HepG2 (cell line): Measurements from ENCODE around the gene KCNQ2. TPM values are rescaled to one million over a fixed set of nuclear protein-coding genes. Genes with fewer than 3 reads are reported as not detected.

Experiments used
- ATAC-seq: fragments of 200-7000 bp; cut with Tn5 transposase; 3 replicates; pipeline ENCODE4 v1.9.1; 2020; ENCODE audit warnings: mild to moderate bottlenecking, moderate library complexity
- BruUV-seq: library from RNA; stranded (reverse); fragments of 400-500 nt; replicated peaks from 2 replicates; lab custom pipeline; 2021; lab: Mats Ljungman, UMichigan
- CTCF ChIA-PET: fragments of 300-600 bp; formaldehyde crosslinking; extraction: SDS; loops from one replicate; lab custom pipeline; 2021; ENCODE audit warnings: low total read pairs, inconsistent platforms, low intra/inter-chr PET ratio; lab: Yijun Ruan, JAX
- POLR2A ChIA-PET: fragments of 350-600 bp; sonication (Branson Sonifier 250); formaldehyde crosslinking; loops from one replicate; lab custom pipeline; 2020; ENCODE audit warnings: antibody characterized with exemption, inconsistent platforms; lab: Yijun Ruan, JAX
- DNase-seq: peaks from one replicate; pipeline ENCODE4 v3.0.0-alpha.2; 2015; ENCODE audit warnings: low spot score
- FAIRE-seq: peaks from 3 replicates; lab custom pipeline; 2011; peaks lifted over from hg19 to GRCh38; lab: Jason Lieb, UNC
- H2AFZ ChIP-seq: one replicate; pipeline ENCODE4 v1.6.1; 2011; ENCODE audit warnings: low read length, inconsistent platforms
- H3K27ac ChIP-seq: fragments of 300-600 bp; 3 replicates; pipeline ENCODE4 v1.8.0; 2011; ENCODE audit warnings: mixed run types, mild to moderate bottlenecking, mixed read lengths, low read length, inconsistent platforms; ENCODE audit not compliant: insufficient read depth; ENCODE audit errors: extremely low read length
- H3K27me3 ChIP-seq, 2 experiments: fragments of 200-600 bp in 1 of 2; 2 replicates in 1 of 2; 3 replicates in 1 of 2; pipeline versions ENCODE4 v1.6.0 to v1.8.0; 2011; ENCODE audit warnings: low read length in 2 of 2, mild to moderate bottlenecking in 2 of 2, moderate library complexity in 2 of 2, inconsistent platforms in 1 of 2; ENCODE audit not compliant: insufficient read depth in 2 of 2, control insufficient read depth in 1 of 2
- H3K36me3 ChIP-seq, 2 experiments: fragments of 200-600 bp in 1 of 2; replicated peaks in 1 of 2; 2 replicates in 1 of 2; 3 replicates in 1 of 2; pipeline versions ENCODE4 v1.5.1 to v1.8.0; 2011; ENCODE audit warnings: low read length in 2 of 2, inconsistent platforms in 1 of 2; ENCODE audit not compliant: insufficient read depth in 2 of 2, control insufficient read depth in 1 of 2
- H3K4me1 ChIP-seq: 2 replicates; pipeline ENCODE4 v1.5.1; 2012; ENCODE audit warnings: low read length, inconsistent platforms; ENCODE audit not compliant: insufficient read depth
- H3K4me2 ChIP-seq: 2 replicates; pipeline ENCODE4 v1.6.0; 2011; ENCODE audit warnings: low read depth, low read length, inconsistent platforms
- H3K4me3 ChIP-seq, 3 experiments: fragments of 200-600 bp in 1 of 3; sonication (generic), shearing (Covaris generic) in 1 of 3; replicated peaks in 1 of 3; 2 replicates each; pipeline ENCODE4 v1.5.1; 2011 to 2016; ENCODE audit warnings: low read length in 3 of 3, inconsistent platforms in 2 of 3, low read depth in 2 of 3, mild to moderate bottlenecking in 2 of 3, control low read depth in 1 of 3, mixed read lengths in 1 of 3; ENCODE audit not compliant: insufficient read depth in 1 of 3
- H3K79me2 ChIP-seq: one replicate; pipeline ENCODE4 v1.6.1; 2011; ENCODE audit warnings: low read length, inconsistent platforms; ENCODE audit not compliant: insufficient read depth
- H3K9ac ChIP-seq: 2 replicates; pipeline ENCODE4 v1.6.0; 2011; ENCODE audit warnings: mild to moderate bottlenecking, low read depth, low read length, inconsistent platforms; ENCODE audit not compliant: insufficient read depth
- H3K9me3 ChIP-seq: 2 replicates; pipeline ENCODE4 v1.5.1; 2012; ENCODE audit warnings: mild to moderate bottlenecking, low read length
- H4K20me1 ChIP-seq: 2 replicates; pipeline ENCODE4 v1.6.0; 2011; ENCODE audit warnings: inconsistent platforms, mild to moderate bottlenecking, low read length, moderate library complexity; ENCODE audit not compliant: insufficient read depth
- CBFB ChIP-seq: sonication (generic); formaldehyde crosslinking; IDR thresholded peaks from 2 replicates; pipeline ENCODE4 v1.4.0; 2020; ENCODE audit warnings: missing genetic modification reagents
- DNMT1 ChIP-seq: sonication (generic); formaldehyde crosslinking; IDR thresholded peaks from 2 replicates; pipeline ENCODE4 v1.5.1; 2020; ENCODE audit warnings: mild to moderate bottlenecking, missing genetic modification reagents
- EEA1 ChIP-seq: sonication (generic); formaldehyde crosslinking; IDR thresholded peaks from 2 replicates; pipeline ENCODE4 v1.5.1; 2020; ENCODE audit warnings: mild to moderate bottlenecking, missing genetic modification reagents, borderline replicate concordance
- EZH2 ChIP-seq: conservative IDR thresholded peaks from 2 replicates; pipeline ENCODE4 v1.6.1; 2012; ENCODE audit warnings: mild to moderate bottlenecking, low read depth, low read length, moderate library complexity
- KDM1A ChIP-seq: IDR thresholded peaks from 2 replicates; pipeline ENCODE4 v1.6.1; 2016; ENCODE audit warnings: missing compliant biosample characterization
- SRSF9 ChIP-seq: fragments of 200-400 bp; formaldehyde crosslinking; IDR thresholded peaks from 2 replicates; pipeline ENCODE4 v1.6.1; 2018; ENCODE audit warnings: borderline replicate concordance, mild to moderate bottlenecking, low read depth, low read length; ENCODE audit not compliant: insufficient read depth, poor library complexity, severe bottlenecking
- TAF1 ChIP-seq: sonication (generic); formaldehyde crosslinking; IDR thresholded peaks from 2 replicates; pipeline ENCODE4 v1.4.0; 2020; ENCODE audit warnings: missing genetic modification reagents
- ZBTB38 ChIP-seq: sonication (generic); formaldehyde crosslinking; IDR thresholded peaks from 2 replicates; pipeline ENCODE4 v1.5.1; 2020; ENCODE audit warnings: mild to moderate bottlenecking, missing genetic modification reagents
- ZKSCAN5 ChIP-seq: sonication (generic); formaldehyde crosslinking; IDR thresholded peaks from 2 replicates; pipeline ENCODE4 v1.5.1; 2020; ENCODE audit warnings: mild to moderate bottlenecking, missing genetic modification reagents
- WGBS: methylation state at CpG from one replicate; pipeline ENCODE4 v1.1.6; 2017; ENCODE audit warnings: low lambda C conversion rate; 5-methylcytosine and 5-hydroxymethylcytosine counted together
- in situ Hi-C: cut with HindIII; loops from 2 replicates; pipeline ENCODE4 v1.10.0; 2017; ENCODE audit warnings: low pct_unique_long_range_greater_than_20kb; ENCODE audit not compliant: extremely low pct_ligation_motif_present
- intact Hi-C: fragments of 100-400 bp; cut with micrococcal nuclease; formaldehyde crosslinking; loops from one replicate; pipeline ENCODE4 v1.10.0; 2022; ENCODE audit not compliant: unreplicated experiment
- polyA plus RNA-seq, 8 experiments: library from polyadenylated mRNA; depleted of rRNA in 3 of 8; stranded (reverse) in 7 of 8; unstranded in 1 of 8; fragments of >200 nt; fragmentation: Illumina TruSeq in 4 of 8; extraction: Trizol in 4 of 8; gene quantifications; 2 replicates each; pipeline versions ENCODE4 v1.2.1 to v1.2.3, GENCODE V29; 2011 to 2016; ENCODE audit warnings: low read depth in 4 of 8, missing spikeins in 1 of 8, mixed read lengths in 1 of 8; ENCODE audit not compliant: insufficient read depth in 1 of 8
- total RNA-seq, 5 experiments: library from RNA; depleted of rRNA; stranded (reverse); fragments of >200 nt; fragmentation: Illumina TruSeq; extraction: Trizol; gene quantifications; 2 replicates each; pipeline ENCODE4 v1.2.3, GENCODE V29; 2016; ENCODE audit warnings: low read depth in 1 of 5
- TF ChIP-seq, protein P1 (sequence below): sonication (generic); formaldehyde crosslinking; conservative IDR thresholded peaks from 2 replicates; pipeline ENCODE4 v1.8.0; 2022; ENCODE audit warnings: low read depth, missing genetic modification reagents
- TF ChIP-seq, protein P2 (sequence below), 2 experiments: sonication (generic) in 1 of 2; formaldehyde crosslinking in 1 of 2; IDR thresholded peaks; 2 replicates each; pipeline versions ENCODE4 v1.5.1 to v1.6.1; 2011 to 2020; ENCODE audit warnings: borderline replicate concordance in 1 of 2, low read depth in 1 of 2, low read length in 1 of 2, mild to moderate bottlenecking in 1 of 2, missing genetic modification reagents in 1 of 2, moderate library complexity in 1 of 2
- TF ChIP-seq, protein P3 (sequence below): sonication (generic); formaldehyde crosslinking; IDR thresholded peaks from 2 replicates; pipeline ENCODE4 v1.8.0; 2022; ENCODE audit warnings: mild to moderate bottlenecking, missing genetic modification reagents; ENCODE audit not compliant: insufficient replicate concordance

KCNQ2 gene
- total and polyA plus RNA-seq, 2 of the 13 experiments (the other 11 are each of a cell fraction or from before 2014, with no cell fraction given) = not detected

DNA sequence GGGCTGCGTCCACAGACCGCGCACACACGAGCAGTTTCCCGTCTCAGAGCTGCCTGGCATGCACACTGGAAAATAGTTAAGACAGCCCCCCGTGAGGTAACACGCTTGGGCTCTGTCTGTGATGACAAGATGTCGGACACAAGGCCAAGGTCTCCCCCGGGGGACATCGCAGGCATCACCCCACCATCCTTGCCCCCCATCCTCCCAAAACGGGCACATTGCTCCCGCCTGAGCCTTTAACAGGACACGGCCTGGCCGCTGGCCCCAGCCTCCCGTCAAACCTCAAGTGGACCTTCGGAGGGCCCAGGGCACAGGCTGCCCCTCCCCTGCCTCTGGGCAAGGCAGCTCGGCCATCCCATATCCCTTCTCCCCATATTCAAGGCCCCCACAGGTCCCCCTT is 5.6 kb downstream of the KCNQ2 start:
- no peak for DNase-seq
- no peak overlapping the region for H2AFZ ChIP-seq
- intact Hi-C loops = no loop called here
- no peak overlapping the region for H3K4me3 ChIP-seq
- peaks cover 23% of the 10 kb centered on the region; the same call in 1 of the 2 replicates for H4K20me1 ChIP-seq
- H3K9ac ChIP-seq = no peak overlapping the region
- TF ChIP-seq ZKSCAN5 (CRISPR knock-in tag) (no peak), EZH2 (peak; percentile 87; the same call in 1 of the 2 replicates)
- TF ChIP-seq, all 625 proteins: peak for 1
- H3K9me3 ChIP-seq = no peaks in the 10 kb centered on the region
- in situ Hi-C loops = no loop called here
- ATAC-seq (no peak), FAIRE-seq (no peak)
- H3K36me3 ChIP-seq = no peaks in the 10 kb centered on the region
- H3K27me3 ChIP-seq = peaks cover 59 to 95% of the 10 kb centered on the region in 2 experiments
- H3K27ac ChIP-seq = no peak overlapping the region
- ChIA-PET CTCF (no interaction called here), POLR2A (no interaction called here)
- BruUV-seq = no TSS peak
- WGBS = 21% methylated on average over 17 of the region's 17 CpGs
- no peaks in the 10 kb centered on the region for H3K79me2 ChIP-seq
- no peaks in the 10 kb centered on the region for H3K4me1 ChIP-seq
- no peak overlapping the region for H3K4me2 ChIP-seq

DNA sequence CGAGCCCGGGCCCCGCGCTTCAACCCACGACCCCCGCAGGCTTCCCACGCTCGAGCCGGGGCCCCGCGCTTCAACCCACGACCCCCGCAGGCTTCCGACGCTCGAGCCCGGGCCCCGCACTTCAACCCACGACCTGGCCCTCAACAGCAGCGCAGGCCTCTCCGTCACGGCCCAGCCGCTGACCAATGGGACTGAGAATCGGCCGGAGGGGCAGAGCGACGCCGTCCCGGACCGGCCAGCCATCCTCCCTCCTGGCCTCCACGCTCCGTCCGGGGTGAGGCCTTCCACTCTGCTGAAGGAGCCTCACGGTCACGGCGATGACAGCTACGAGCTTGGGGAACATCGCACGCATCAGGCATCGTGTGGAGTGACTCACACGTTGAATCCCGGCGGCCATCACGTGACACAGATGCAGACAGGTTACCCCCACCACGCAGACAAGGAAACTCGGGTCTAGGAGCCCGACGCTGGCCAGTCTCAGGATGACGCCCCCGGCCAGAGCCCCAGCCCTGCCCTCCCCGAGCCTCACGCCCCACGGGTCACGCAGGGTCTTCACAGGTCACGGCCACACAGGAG is 6.1 kb downstream of the KCNQ2 start:
- Histone ChIP-seq H3K27me3 (peaks cover 59 to 94% of the 10 kb centered on the region in 2 experiments), H2AFZ (no peak overlapping the region), H4K20me1 (peaks cover 23% of the 10 kb centered on the region; the same call in 1 of the 2 replicates), H3K27ac (no peak overlapping the region), H3K9ac (no peak overlapping the region), H3K79me2 (no peaks in the 10 kb centered on the region), H3K4me2 (no peak overlapping the region), H3K4me3 (no peak overlapping the region), H3K4me1 (no peaks in the 10 kb centered on the region), H3K9me3 (no peaks in the 10 kb centered on the region), H3K36me3 (no peaks in the 10 kb centered on the region)
- ChIA-PET POLR2A (no interaction called here), CTCF (no interaction called here)
- DNase-seq (no peak), ATAC-seq (no peak), FAIRE-seq (no peak)
- intact Hi-C loops (no loop called here), in situ Hi-C loops (no loop called here)
- BruUV-seq = no TSS peak
- 50% methylated on average over 42 of the region's 55 CpGs for WGBS
- TF ChIP-seq SRSF9 (no peak), ZBTB38 (no peak), DNMT1 (CRISPR knock-in tag) (peak; percentile 71; the same call in 1 of the 2 replicates), EEA1 (CRISPR knock-in tag) (0 out of 2 replicates have a peak, but pooled peaks have one; percentile 44), CBFB (CRISPR knock-in tag) (no peak), KDM1A (CRISPR knock-in tag) (no peak), TAF1 (no peak)
- TF ChIP-seq, protein P1, sequence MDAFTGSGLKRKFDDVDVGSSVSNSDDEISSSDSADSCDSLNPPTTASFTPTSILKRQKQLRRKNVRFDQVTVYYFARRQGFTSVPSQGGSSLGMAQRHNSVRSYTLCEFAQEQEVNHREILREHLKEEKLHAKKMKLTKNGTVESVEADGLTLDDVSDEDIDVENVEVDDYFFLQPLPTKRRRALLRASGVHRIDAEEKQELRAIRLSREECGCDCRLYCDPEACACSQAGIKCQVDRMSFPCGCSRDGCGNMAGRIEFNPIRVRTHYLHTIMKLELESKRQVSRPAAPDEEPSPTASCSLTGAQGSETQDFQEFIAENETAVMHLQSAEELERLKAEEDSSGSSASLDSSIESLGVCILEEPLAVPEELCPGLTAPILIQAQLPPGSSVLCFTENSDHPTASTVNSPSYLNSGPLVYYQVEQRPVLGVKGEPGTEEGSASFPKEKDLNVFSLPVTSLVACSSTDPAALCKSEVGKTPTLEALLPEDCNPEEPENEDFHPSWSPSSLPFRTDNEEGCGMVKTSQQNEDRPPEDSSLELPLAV (CRISPR knock-in tag) = no peak
- TF ChIP-seq, protein P2, sequence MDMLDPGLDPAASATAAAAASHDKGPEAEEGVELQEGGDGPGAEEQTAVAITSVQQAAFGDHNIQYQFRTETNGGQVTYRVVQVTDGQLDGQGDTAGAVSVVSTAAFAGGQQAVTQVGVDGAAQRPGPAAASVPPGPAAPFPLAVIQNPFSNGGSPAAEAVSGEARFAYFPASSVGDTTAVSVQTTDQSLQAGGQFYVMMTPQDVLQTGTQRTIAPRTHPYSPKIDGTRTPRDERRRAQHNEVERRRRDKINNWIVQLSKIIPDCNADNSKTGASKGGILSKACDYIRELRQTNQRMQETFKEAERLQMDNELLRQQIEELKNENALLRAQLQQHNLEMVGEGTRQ (IDR thresholded peaks at IDR 0.05; ENCODE audit: low read depth, low read length) = peak; percentile 73
- TF ChIP-seq, protein P2 (CRISPR knock-in tag; IDR thresholded peaks at IDR 0.05; ENCODE audit: borderline replicate concordance) = no peak
- TF ChIP-seq, protein P3, sequence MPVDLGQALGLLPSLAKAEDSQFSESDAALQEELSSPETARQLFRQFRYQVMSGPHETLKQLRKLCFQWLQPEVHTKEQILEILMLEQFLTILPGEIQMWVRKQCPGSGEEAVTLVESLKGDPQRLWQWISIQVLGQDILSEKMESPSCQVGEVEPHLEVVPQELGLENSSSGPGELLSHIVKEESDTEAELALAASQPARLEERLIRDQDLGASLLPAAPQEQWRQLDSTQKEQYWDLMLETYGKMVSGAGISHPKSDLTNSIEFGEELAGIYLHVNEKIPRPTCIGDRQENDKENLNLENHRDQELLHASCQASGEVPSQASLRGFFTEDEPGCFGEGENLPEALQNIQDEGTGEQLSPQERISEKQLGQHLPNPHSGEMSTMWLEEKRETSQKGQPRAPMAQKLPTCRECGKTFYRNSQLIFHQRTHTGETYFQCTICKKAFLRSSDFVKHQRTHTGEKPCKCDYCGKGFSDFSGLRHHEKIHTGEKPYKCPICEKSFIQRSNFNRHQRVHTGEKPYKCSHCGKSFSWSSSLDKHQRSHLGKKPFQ = no peak
